ENCODE data around the gene LELP1. TPM values are rescaled to one million over a fixed set of nuclear protein-coding genes. Genes with fewer than 3 reads are reported as not detected.

The LELP1 gene
- total and polyA plus RNA-seq, 10 of the 15 experiments (the other 5 are each of a cell fraction or from before 2014, with no cell fraction given) = not detected

GRCh38 chr1:153210206-153210605 is 7.0 kb downstream of the LELP1 start:
- H3K27ac ChIP-seq (ENCODE audit: control insufficient read depth, insufficient read depth) = no peak overlapping the region
- in situ Hi-C loops (cut with MboI) (no loop called here), intact Hi-C loops (cut with micrococcal nuclease; ENCODE audit: unreplicated experiment) (no loop called here)
- ChIA-PET CTCF (interaction anchor here (0.6 to 0.9 kb wide), 2 partner anchors 10 to 12 kb away, joined by 3 to 4 read pairs; no protein-coding TSS in a partner anchor), RAD21 (ENCODE audit: unreplicated experiment) (no interaction called here), POLR2A (no interaction called here), SMC1A (ENCODE audit: uncharacterized antibody, unreplicated experiment) (interaction anchor here (2.2 kb wide), 1 partner anchor 11 kb away, joined by 4 read pairs; no protein-coding TSS in a partner anchor)
- H3K9me3 ChIP-seq (replicated peaks; ENCODE audit: control insufficient read depth, insufficient read depth, low read length) = no peaks in the 10 kb centered on the region
- H4K20me1 ChIP-seq (ENCODE audit: control insufficient read depth, insufficient read depth) = no peaks in the 10 kb centered on the region
- no peak for TF ChIP-seq BACH1 (IDR thresholded peaks at IDR 0.05; ENCODE audit: borderline replicate concordance)
- TF ChIP-seq POU2F2 (IDR thresholded peaks at IDR 0.05; ENCODE audit: borderline replicate concordance, low read depth, low read length) = no peak
- no peak for TF ChIP-seq HDAC6 (IDR thresholded peaks at IDR 0.05; ENCODE audit: unreplicated experiment)
- no peak for TF ChIP-seq FOXK2 (IDR thresholded peaks at IDR 0.05)
- no peak for TF ChIP-seq SIN3A (IDR thresholded peaks at IDR 0.05; ENCODE audit: low read depth, low read length)
- TF ChIP-seq ZBTB33 (IDR thresholded peaks at IDR 0.05) = no peak
- peaks cover 0 to 2% of the 10 kb centered on the region in 2 experiments; a peak in 2 of 4 replicates for H3K27me3 ChIP-seq (replicated peaks in 1 of 2; ENCODE audit: control insufficient read depth in 2 of 2, insufficient read depth in 2 of 2, low read length in 1 of 2)
- 18% methylated on average over 7 of the region's 7 CpGs for WGBS (ENCODE audit: insufficient coverage, insufficient replicate concordance, low lambda C conversion rate, missing lambda C conversion rate)
- ATAC-seq = no peak
- DNase-seq (ENCODE audit: low read depth, low spot score) = no peak
- no peak overlapping the region for H3K4me2 ChIP-seq (ENCODE audit: control insufficient read depth, insufficient read depth)
- no TSS peak for BruUV-seq (replicated peaks)
- no peak overlapping the region for H3K9ac ChIP-seq (ENCODE audit: control insufficient read depth, insufficient read depth, low read length)
- H3K4me1 ChIP-seq (ENCODE audit: control insufficient read depth, insufficient read depth, low read length) = no peaks in the 10 kb centered on the region
- FAIRE-seq = no peak
- H3K36me3 ChIP-seq (ENCODE audit: control insufficient read depth in 2 of 2, insufficient read depth in 2 of 2, low read length in 1 of 2) = no peaks in the 10 kb centered on the region
- H3K4me3 ChIP-seq = no peak overlapping the region
- no peaks in the 10 kb centered on the region for H3K79me2 ChIP-seq (ENCODE audit: control insufficient read depth, insufficient read depth, low read length)
- no peak overlapping the region for H2AFZ ChIP-seq (ENCODE audit: control insufficient read depth, low read depth, low read length)

- intact Hi-C loops (cut with micrococcal nuclease; ENCODE audit: unreplicated experiment) = no loop called here
- Histone ChIP-seq H2AFZ (ENCODE audit: control insufficient read depth, low read depth, low read length) (no peak overlapping the region), H3K27ac (ENCODE audit: control insufficient read depth, insufficient read depth) (no peak overlapping the region), H3K4me3 (no peak overlapping the region), H3K9me3 (replicated peaks; ENCODE audit: control insufficient read depth, insufficient read depth, low read length) (no peaks in the 10 kb centered on the region), H3K79me2 (ENCODE audit: control insufficient read depth, insufficient read depth, low read length) (no peaks in the 10 kb centered on the region), H3K9ac (ENCODE audit: control insufficient read depth, insufficient read depth, low read length) (no peak overlapping the region), H3K4me1 (ENCODE audit: control insufficient read depth, insufficient read depth, low read length) (no peaks in the 10 kb centered on the region), H3K4me2 (ENCODE audit: control insufficient read depth, insufficient read depth) (no peak overlapping the region), H3K36me3 (ENCODE audit: control insufficient read depth in 2 of 2, insufficient read depth in 2 of 2, low read length in 1 of 2) (no peaks in the 10 kb centered on the region), H3K27me3 (replicated peaks in 1 of 2; ENCODE audit: control insufficient read depth in 2 of 2, insufficient read depth in 2 of 2, low read length in 1 of 2) (peaks cover 0 to 2% of the 10 kb centered on the region in 2 experiments; a peak in 1 of 4 replicates), H4K20me1 (ENCODE audit: control insufficient read depth, insufficient read depth) (no peaks in the 10 kb centered on the region)
- ATAC-seq = no peak
- POLR2A ChIA-PET = no interaction called here
- in situ Hi-C loops (cut with MboI) = no loop called here
- WGBS (ENCODE audit: insufficient coverage, insufficient replicate concordance, low lambda C conversion rate, missing lambda C conversion rate) = 2% methylated on average over 5 of the region's 5 CpGs
- no peak for DNase-seq (ENCODE audit: low read depth, low spot score)
- RAD21 ChIA-PET (ENCODE audit: unreplicated experiment) = no interaction called here
- SMC1A ChIA-PET (ENCODE audit: uncharacterized antibody, unreplicated experiment) = no interaction called here
- TF ChIP-seq E2F8 (IDR thresholded peaks at IDR 0.05; ENCODE audit: low read depth, partially characterized antibody) (no peak), MEF2A (IDR thresholded peaks at IDR 0.05; ENCODE audit: insufficient read depth, low read depth, low read length) (no peak), IKZF2 (IDR thresholded peaks at IDR 0.05) (no peak), SP1 (IDR thresholded peaks at IDR 0.05; ENCODE audit: low read depth, low read length) (no peak), E2F4 (IDR thresholded peaks at IDR 0.05; ENCODE audit: low read depth, low read length) (no peak)
- no peak for FAIRE-seq
- no TSS peak for BruUV-seq (replicated peaks)
- CTCF ChIA-PET = interaction anchor here (1.0 to 2.8 kb wide), 3 partner anchors 9 to 341 kb away, joined by 3 to 7 read pairs (median 4); no protein-coding TSS in a partner anchor
Observed at GRCh38 chr1:153212201-153212600, 9.0 kb downstream of the LELP1 start.

Data from GM12878 (cell line).